Karpas-422 (cell line): ENCODE measurements around the gene KIF18B. TPM values are rescaled to one million over a fixed set of nuclear protein-coding genes. Genes with fewer than 3 reads are reported as not detected.

Source experiments
- DNase-seq: peaks from one replicate; pipeline ENCODE4 v3.0.0-alpha.2; 2015
- H2AFZ ChIP-seq: fragments of 200-600 bp; sonication (generic); 2 replicates; pipeline ENCODE4 v1.6.1; 2014; ENCODE audit warnings: antibody characterized with exemption, low read length, mixed read lengths
- H3K27ac ChIP-seq: fragments of 200-600 bp; sonication (generic); 2 replicates; pipeline ENCODE4 v1.5.1; 2014; ENCODE audit warnings: mild to moderate bottlenecking, low read length, moderate library complexity
- H3K27me3 ChIP-seq: fragments of 200-600 bp; sonication (generic); 2 replicates; pipeline ENCODE4 v1.6.1; 2014; ENCODE audit warnings: low read length, mixed read lengths
- H3K36me3 ChIP-seq: fragments of 200-600 bp; sonication (generic); 2 replicates; pipeline ENCODE4 v1.6.1; 2014; ENCODE audit warnings: low read length, mixed read lengths; ENCODE audit not compliant: insufficient read depth
- H3K4me1 ChIP-seq: fragments of 200-600 bp; sonication (generic); 2 replicates; pipeline ENCODE4 v1.6.1; 2014; ENCODE audit warnings: mild to moderate bottlenecking, low read length, mixed read lengths
- H3K4me2 ChIP-seq: fragments of 200-600 bp; sonication (generic); 2 replicates; pipeline ENCODE4 v1.6.1; 2014; ENCODE audit warnings: low read length, low read depth, mild to moderate bottlenecking; ENCODE audit not compliant: poor library complexity, severe bottlenecking
- H3K4me3 ChIP-seq: fragments of 200-600 bp; sonication (generic); 2 replicates; pipeline ENCODE4 v1.5.1; 2014; ENCODE audit warnings: mild to moderate bottlenecking, antibody characterized with exemption, low read length, mixed read lengths
- H3K79me2 ChIP-seq: fragments of 200-600 bp; sonication (generic); 2 replicates; pipeline ENCODE4 v1.6.1; 2014; ENCODE audit warnings: mild to moderate bottlenecking, low read length, mixed read lengths
- H3K9ac ChIP-seq: fragments of 200-600 bp; sonication (generic); 2 replicates; pipeline ENCODE4 v1.6.0; 2014; ENCODE audit warnings: low read length
- H3K9me2 ChIP-seq: fragments of 200-600 bp; sonication (generic), shearing (Covaris generic); replicated peaks from 2 replicates; pipeline ENCODE4 v1.6.0; 2014; ENCODE audit warnings: mild to moderate bottlenecking, low read length, moderate library complexity; ENCODE audit not compliant: insufficient read depth
- H3K9me3 ChIP-seq: fragments of 300-700, 200-600 bp; sonication (generic); 2 replicates; pipeline ENCODE4 v1.6.1; 2014; ENCODE audit warnings: low read length, mixed read lengths
- H4K20me1 ChIP-seq: fragments of 200-600 bp; sonication (generic); 2 replicates; pipeline ENCODE4 v1.6.1; 2014; ENCODE audit warnings: mild to moderate bottlenecking, antibody characterized with exemption, low read length, low read depth; ENCODE audit not compliant: insufficient read depth
- total RNA-seq: library from RNA; depleted of rRNA; stranded (reverse); fragments of >200 nt; shearing (Covaris generic); gene quantifications from 2 replicates; pipeline ENCODE4 v1.2.3, GENCODE V29; 2014; ENCODE audit warnings: low replicate concordance

KIF18B gene
- total RNA-seq, 1 experiment from 2014 or later, result 8.5 TPM

GRCh38 chr17:44908761-44909326 is 38.7 kb downstream of the KIF18B start:
- Histone ChIP-seq H3K4me3 (no peak overlapping the region), H3K79me2 (no peaks in the 10 kb centered on the region), H3K36me3 (no peaks in the 10 kb centered on the region), H3K4me2 (no peak overlapping the region), H4K20me1 (no peaks in the 10 kb centered on the region), H3K27ac (no peak overlapping the region), H3K4me1 (peaks cover 5% of the 10 kb centered on the region), H3K9me3 (no peaks in the 10 kb centered on the region), H3K9me2 (no peaks in the 10 kb centered on the region), H3K27me3 (no peaks in the 10 kb centered on the region), H2AFZ (no peak overlapping the region), H3K9ac (no peak overlapping the region)
- no peak for DNase-seq

GRCh38 chr17:44907729-44908470 is 39.7 kb downstream of the KIF18B start:
- H3K4me1 ChIP-seq, result peaks cover 4% of the 10 kb centered on the region; the same call in 1 of the 2 replicates
- H3K4me3 ChIP-seq, result no peak overlapping the region
- no peak overlapping the region for H3K9ac ChIP-seq
- H3K36me3 ChIP-seq, result no peaks in the 10 kb centered on the region
- no peaks in the 10 kb centered on the region for H3K9me2 ChIP-seq
- no peaks in the 10 kb centered on the region for H3K27me3 ChIP-seq
- H3K4me2 ChIP-seq, result no peak overlapping the region
- H2AFZ ChIP-seq, result no peak overlapping the region
- H3K9me3 ChIP-seq, result no peaks in the 10 kb centered on the region
- H3K27ac ChIP-seq, result no peak overlapping the region
- no peaks in the 10 kb centered on the region for H4K20me1 ChIP-seq
- no peak for DNase-seq
- H3K79me2 ChIP-seq, result no peaks in the 10 kb centered on the region

GRCh38 chr17:44906763-44907728 is 40.5 kb downstream of the KIF18B start:
- no peak for DNase-seq
- Histone ChIP-seq H3K4me2 (no peak overlapping the region), H3K4me1 (peaks cover 4% of the 10 kb centered on the region; the same call in 1 of the 2 replicates), H3K27ac (no peak overlapping the region), H3K9me3 (no peaks in the 10 kb centered on the region), H4K20me1 (no peaks in the 10 kb centered on the region), H3K4me3 (no peak overlapping the region), H3K9ac (no peak overlapping the region), H3K79me2 (no peaks in the 10 kb centered on the region), H2AFZ (no peak overlapping the region), H3K27me3 (no peaks in the 10 kb centered on the region), H3K36me3 (no peaks in the 10 kb centered on the region), H3K9me2 (no peaks in the 10 kb centered on the region)

GRCh38 chr17:44906010-44906646 is 41.4 kb downstream of the KIF18B start:
- Histone ChIP-seq H2AFZ (no peak overlapping the region), H3K4me2 (no peak overlapping the region)

GRCh38 chr17:44905006-44906000 is 42.3 kb downstream of the KIF18B start:
- no peaks in the 10 kb centered on the region for H4K20me1 ChIP-seq
- H3K27ac ChIP-seq, result no peak overlapping the region
- no peaks in the 10 kb centered on the region for H3K9me3 ChIP-seq
- H3K79me2 ChIP-seq, result no peaks in the 10 kb centered on the region
- no peak for DNase-seq
- H3K4me1 ChIP-seq, result peaks cover 3% of the 10 kb centered on the region
- H3K4me3 ChIP-seq, result no peak overlapping the region
- no peak overlapping the region for H2AFZ ChIP-seq
- no peak overlapping the region for H3K9ac ChIP-seq
- no peaks in the 10 kb centered on the region for H3K27me3 ChIP-seq
- no peaks in the 10 kb centered on the region for H3K9me2 ChIP-seq
- no peak overlapping the region for H3K4me2 ChIP-seq
- H3K36me3 ChIP-seq, result no peaks in the 10 kb centered on the region

More at GRCh38 chr17:44906010-44906646, 41.4 kb downstream of the KIF18B start:
- Histone ChIP-seq H3K4me1 (peaks cover under 1% of the 10 kb centered on the region; the same call in 1 of the 2 replicates), H3K27ac (no peak overlapping the region), H3K79me2 (no peaks in the 10 kb centered on the region), H3K27me3 (no peaks in the 10 kb centered on the region), H4K20me1 (no peaks in the 10 kb centered on the region), H3K9me3 (no peaks in the 10 kb centered on the region), H3K36me3 (no peaks in the 10 kb centered on the region), H3K9ac (no peak overlapping the region), H3K9me2 (no peaks in the 10 kb centered on the region), H3K4me3 (no peak overlapping the region)
- no peak for DNase-seq

GRCh38 chr17:44904001-44904984 is 43.3 kb downstream of the KIF18B start:
- Histone ChIP-seq H3K27ac (no peak overlapping the region), H3K27me3 (no peaks in the 10 kb centered on the region), H3K9me3 (no peaks in the 10 kb centered on the region), H3K4me1 (peaks cover 10% of the 10 kb centered on the region), H3K4me3 (no peak overlapping the region), H3K79me2 (no peaks in the 10 kb centered on the region), H3K36me3 (no peaks in the 10 kb centered on the region), H4K20me1 (no peaks in the 10 kb centered on the region), H3K9ac (no peak overlapping the region), H2AFZ (no peak overlapping the region), H3K4me2 (no peak overlapping the region), H3K9me2 (no peaks in the 10 kb centered on the region)
- no peak for DNase-seq
